HepG2 (cell line): ENCODE measurements around the gene SPATC1L. TPM values are rescaled to one million over a fixed set of nuclear protein-coding genes. Genes with fewer than 3 reads are reported as not detected.

Experiments used
- ADNP ChIP-seq: sonication (generic); formaldehyde crosslinking; IDR thresholded peaks from 2 replicates; pipeline ENCODE4 v1.4.0; 2020; ENCODE audit warnings: missing genetic modification reagents
- FOXM1 ChIP-seq: sonication (generic); formaldehyde crosslinking; IDR thresholded peaks from 2 replicates; pipeline ENCODE4 v1.5.0; 2020; ENCODE audit warnings: missing genetic modification reagents
- HDAC6 ChIP-seq: fragments of 200-600 bp; sonication (generic); IDR thresholded peaks from 2 replicates; pipeline ENCODE4 v1.7.0; 2017; ENCODE audit warnings: mild to moderate bottlenecking, antibody characterized with exemption, low read length, low read depth
- ZBTB40 ChIP-seq, 2 experiments: fragments of 450-650 bp in 1 of 2; sonication (generic) in 1 of 2; formaldehyde crosslinking in 1 of 2; IDR thresholded peaks; 2 replicates each; pipeline versions ENCODE4 v1.6.1 to v1.8.0; 2016 to 2022; ENCODE audit warnings: antibody characterized with exemption in 1 of 2, mild to moderate bottlenecking in 1 of 2, missing genetic modification reagents in 1 of 2
- ZNF546 ChIP-seq: sonication (generic); formaldehyde crosslinking; conservative IDR thresholded peaks from 2 replicates; pipeline ENCODE4 v1.8.1; 2023; ENCODE audit warnings: mild to moderate bottlenecking, missing genetic modification reagents
- polyA plus RNA-seq, 8 experiments: library from polyadenylated mRNA; depleted of rRNA in 3 of 8; stranded (reverse) in 7 of 8; unstranded in 1 of 8; fragments of >200 nt; fragmentation: Illumina TruSeq in 4 of 8; extraction: Trizol in 4 of 8; gene quantifications; 2 replicates each; pipeline versions ENCODE4 v1.2.1 to v1.2.3, GENCODE V29; 2011 to 2016; ENCODE audit warnings: low read depth in 4 of 8, missing spikeins in 1 of 8, mixed read lengths in 1 of 8; ENCODE audit not compliant: insufficient read depth in 1 of 8
- total RNA-seq, 5 experiments: library from RNA; depleted of rRNA; stranded (reverse); fragments of >200 nt; fragmentation: Illumina TruSeq; extraction: Trizol; gene quantifications; 2 replicates each; pipeline ENCODE4 v1.2.3, GENCODE V29; 2016; ENCODE audit warnings: low read depth in 1 of 5
- TF ChIP-seq, protein P1 (sequence below): sonication (generic); formaldehyde crosslinking; IDR thresholded peaks from 2 replicates; pipeline ENCODE4 v1.4.0; 2020; ENCODE audit warnings: mild to moderate bottlenecking, missing genetic modification reagents
- TF ChIP-seq, protein P2 (sequence below): IDR thresholded peaks from 2 replicates; pipeline ENCODE4 v1.6.1; 2016; ENCODE audit warnings: low read depth, control low read depth
- TF ChIP-seq, protein P3 (sequence below): sonication (generic); formaldehyde crosslinking; IDR thresholded peaks from 2 replicates; pipeline ENCODE4 v1.4.0; 2020; ENCODE audit warnings: missing genetic modification reagents
- TF ChIP-seq, protein P4 (sequence below): sonication (generic); formaldehyde crosslinking; IDR thresholded peaks from 2 replicates; pipeline ENCODE4 v1.4.0; 2020; ENCODE audit warnings: low read depth, missing genetic modification reagents

Gene SPATC1L
- total and polyA plus RNA-seq, 2 of the 13 experiments (the other 11 are each of a cell fraction or from before 2014, with no cell fraction given): 1.4 to 3.3 TPM

- TF ChIP-seq, protein P1, sequence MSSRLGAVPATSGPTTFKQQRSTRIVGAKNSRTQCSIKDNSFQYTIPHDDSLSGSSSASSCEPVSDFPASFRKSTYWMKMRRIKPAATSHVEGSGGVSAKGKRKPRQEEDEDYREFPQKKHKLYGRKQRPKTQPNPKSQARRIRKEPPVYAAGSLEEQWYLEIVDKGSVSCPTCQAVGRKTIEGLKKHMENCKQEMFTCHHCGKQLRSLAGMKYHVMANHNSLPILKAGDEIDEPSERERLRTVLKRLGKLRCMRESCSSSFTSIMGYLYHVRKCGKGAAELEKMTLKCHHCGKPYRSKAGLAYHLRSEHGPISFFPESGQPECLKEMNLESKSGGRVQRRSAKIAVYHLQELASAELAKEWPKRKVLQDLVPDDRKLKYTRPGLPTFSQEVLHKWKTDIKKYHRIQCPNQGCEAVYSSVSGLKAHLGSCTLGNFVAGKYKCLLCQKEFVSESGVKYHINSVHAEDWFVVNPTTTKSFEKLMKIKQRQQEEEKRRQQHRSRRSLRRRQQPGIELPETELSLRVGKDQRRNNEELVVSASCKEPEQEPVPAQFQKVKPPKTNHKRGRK (CRISPR knock-in tag): no peak
- TF ChIP-seq HDAC6 (no peak), FOXM1 (no peak), ADNP (no peak), ZBTB40 (IDR thresholded peaks at IDR 0.05) (no peak), ZBTB40 (CRISPR knock-in tag; IDR thresholded peaks at IDR 0.05) (no peak), ZNF546 (CRISPR knock-in tag) (no peak)
- TF ChIP-seq, protein P2, sequence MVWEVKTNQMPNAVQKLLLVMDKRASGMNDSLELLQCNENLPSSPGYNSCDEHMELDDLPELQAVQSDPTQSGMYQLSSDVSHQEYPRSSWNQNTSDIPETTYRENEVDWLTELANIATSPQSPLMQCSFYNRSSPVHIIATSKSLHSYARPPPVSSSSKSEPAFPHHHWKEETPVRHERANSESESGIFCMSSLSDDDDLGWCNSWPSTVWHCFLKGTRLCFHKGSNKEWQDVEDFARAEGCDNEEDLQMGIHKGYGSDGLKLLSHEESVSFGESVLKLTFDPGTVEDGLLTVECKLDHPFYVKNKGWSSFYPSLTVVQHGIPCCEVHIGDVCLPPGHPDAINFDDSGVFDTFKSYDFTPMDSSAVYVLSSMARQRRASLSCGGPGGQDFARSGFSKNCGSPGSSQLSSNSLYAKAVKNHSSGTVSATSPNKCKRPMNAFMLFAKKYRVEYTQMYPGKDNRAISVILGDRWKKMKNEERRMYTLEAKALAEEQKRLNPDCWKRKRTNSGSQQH (CRISPR knock-in tag): no peak
- TF ChIP-seq, protein P3, sequence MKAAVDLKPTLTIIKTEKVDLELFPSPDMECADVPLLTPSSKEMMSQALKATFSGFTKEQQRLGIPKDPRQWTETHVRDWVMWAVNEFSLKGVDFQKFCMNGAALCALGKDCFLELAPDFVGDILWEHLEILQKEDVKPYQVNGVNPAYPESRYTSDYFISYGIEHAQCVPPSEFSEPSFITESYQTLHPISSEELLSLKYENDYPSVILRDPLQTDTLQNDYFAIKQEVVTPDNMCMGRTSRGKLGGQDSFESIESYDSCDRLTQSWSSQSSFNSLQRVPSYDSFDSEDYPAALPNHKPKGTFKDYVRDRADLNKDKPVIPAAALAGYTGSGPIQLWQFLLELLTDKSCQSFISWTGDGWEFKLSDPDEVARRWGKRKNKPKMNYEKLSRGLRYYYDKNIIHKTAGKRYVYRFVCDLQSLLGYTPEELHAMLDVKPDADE: 0 out of 2 replicates have a peak, but pooled peaks have one; percentile 74
- TF ChIP-seq, protein P4, sequence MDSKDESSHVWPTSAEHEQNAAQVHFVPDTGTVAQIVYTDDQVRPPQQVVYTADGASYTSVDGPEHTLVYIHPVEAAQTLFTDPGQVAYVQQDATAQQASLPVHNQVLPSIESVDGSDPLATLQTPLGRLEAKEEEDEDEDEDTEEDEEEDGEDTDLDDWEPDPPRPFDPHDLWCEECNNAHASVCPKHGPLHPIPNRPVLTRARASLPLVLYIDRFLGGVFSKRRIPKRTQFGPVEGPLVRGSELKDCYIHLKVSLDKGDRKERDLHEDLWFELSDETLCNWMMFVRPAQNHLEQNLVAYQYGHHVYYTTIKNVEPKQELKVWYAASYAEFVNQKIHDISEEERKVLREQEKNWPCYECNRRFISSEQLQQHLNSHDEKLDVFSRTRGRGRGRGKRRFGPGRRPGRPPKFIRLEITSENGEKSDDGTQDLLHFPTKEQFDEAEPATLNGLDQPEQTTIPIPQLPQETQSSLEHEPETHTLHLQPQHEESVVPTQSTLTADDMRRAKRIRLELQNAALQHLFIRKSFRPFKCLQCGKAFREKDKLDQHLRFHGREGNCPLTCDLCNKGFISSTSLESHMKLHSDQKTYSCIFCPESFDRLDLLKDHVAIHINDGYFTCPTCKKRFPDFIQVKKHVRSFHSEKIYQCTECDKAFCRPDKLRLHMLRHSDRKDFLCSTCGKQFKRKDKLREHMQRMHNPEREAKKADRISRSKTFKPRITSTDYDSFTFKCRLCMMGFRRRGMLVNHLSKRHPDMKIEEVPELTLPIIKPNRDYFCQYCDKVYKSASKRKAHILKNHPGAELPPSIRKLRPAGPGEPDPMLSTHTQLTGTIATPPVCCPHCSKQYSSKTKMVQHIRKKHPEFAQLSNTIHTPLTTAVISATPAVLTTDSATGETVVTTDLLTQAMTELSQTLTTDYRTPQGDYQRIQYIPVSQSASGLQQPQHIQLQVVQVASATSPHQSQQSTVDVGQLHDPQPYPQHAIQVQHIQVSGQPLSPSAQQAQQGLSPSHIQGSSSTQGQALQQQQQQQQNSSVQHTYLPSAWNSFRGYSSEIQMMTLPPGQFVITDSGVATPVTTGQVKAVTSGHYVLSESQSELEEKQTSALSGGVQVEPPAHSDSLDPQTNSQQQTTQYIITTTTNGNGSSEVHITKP: 0 out of 2 replicates have a peak, but pooled peaks have one; percentile 40
These were observed 30.8 kb downstream of the SPATC1L start (continued) for GRCh38 chr21:46153247-46154154.
